GM11168 (cell line): Measurements from ENCODE around the gene LSM3.

Experiments
- in situ Hi-C: fragments of 300-500 bp; cut with MboI; formaldehyde crosslinking; loops from one replicate; pipeline ENCODE4 v1.12.0; 2022; ENCODE audit warnings: low sequenced_read_pairs; ENCODE audit not compliant: unreplicated experiment

LSM3 gene

GRCh38 chr3:14142567-14143270 lies 35.9 kb upstream of the LSM3 start:
- in situ Hi-C loops: no loop called here

GRCh38 chr3:14143271-14144225 lies 35.1 kb upstream of the LSM3 start:
- in situ Hi-C loops: no loop called here

- in situ Hi-C loops: no loop called here
These were observed 34.1 kb upstream of the LSM3 start for GRCh38 chr3:14144423-14145075.

- in situ Hi-C loops: no loop called here
These were observed 33.4 kb upstream of the LSM3 start for GRCh38 chr3:14145236-14145635.

GRCh38 chr3:14145670-14146380 lies 32.8 kb upstream of the LSM3 start:
- in situ Hi-C loops: no loop called here

- in situ Hi-C loops: no loop called here
These were observed 32.1 kb upstream of the LSM3 start for GRCh38 chr3:14146381-14147065.

- in situ Hi-C loops: no loop called here
These were observed 31.6 kb upstream of the LSM3 start for GRCh38 chr3:14147066-14147435.

GRCh38 chr3:14147617-14148016 lies 31.0 kb upstream of the LSM3 start:
- in situ Hi-C loops: no loop called here

GRCh38 chr3:14148041-14148985 lies 30.3 kb upstream of the LSM3 start:
- in situ Hi-C loops: no loop called here

- in situ Hi-C loops: no loop called here
These were observed 28.5 kb upstream of the LSM3 start for GRCh38 chr3:14150078-14150477.

- in situ Hi-C loops: no loop called here
These were observed 28.0 kb upstream of the LSM3 start for GRCh38 chr3:14150491-14151230.

- in situ Hi-C loops: no loop called here
These were observed 27.0 kb upstream of the LSM3 start for GRCh38 chr3:14151471-14152083.

GRCh38 chr3:14152233-14152962 lies 26.2 kb upstream of the LSM3 start:
- in situ Hi-C loops: no loop called here

- in situ Hi-C loops: no loop called here
These were observed 25.7 kb upstream of the LSM3 start for GRCh38 chr3:14152963-14153355.

- in situ Hi-C loops: no loop called here
These were observed 25.0 kb upstream of the LSM3 start for GRCh38 chr3:14153663-14154062.

GRCh38 chr3:14154276-14154675 lies 24.3 kb upstream of the LSM3 start:
- in situ Hi-C loops: no loop called here

GRCh38 chr3:14154895-14155440 lies 23.6 kb upstream of the LSM3 start:
- in situ Hi-C loops: no loop called here
